ENCODE data around the gene VPS37C. TPM values are rescaled to one million over a fixed set of nuclear protein-coding genes. Genes with fewer than 3 reads are reported as not detected.
A peak's percentile ranks its signal among the peaks of the same experiment; 100 is the strongest.
"Not testable (repeated sequence)": the region's sequence is repeated elsewhere in the genome, so short reads cannot be mapped to it uniquely, and the experiment has no call there.

The VPS37C gene
- total and polyA plus RNA-seq, 5 experiments from 2014 or later = 0.62 to 6.3 (median 1.3) TPM

DNA sequence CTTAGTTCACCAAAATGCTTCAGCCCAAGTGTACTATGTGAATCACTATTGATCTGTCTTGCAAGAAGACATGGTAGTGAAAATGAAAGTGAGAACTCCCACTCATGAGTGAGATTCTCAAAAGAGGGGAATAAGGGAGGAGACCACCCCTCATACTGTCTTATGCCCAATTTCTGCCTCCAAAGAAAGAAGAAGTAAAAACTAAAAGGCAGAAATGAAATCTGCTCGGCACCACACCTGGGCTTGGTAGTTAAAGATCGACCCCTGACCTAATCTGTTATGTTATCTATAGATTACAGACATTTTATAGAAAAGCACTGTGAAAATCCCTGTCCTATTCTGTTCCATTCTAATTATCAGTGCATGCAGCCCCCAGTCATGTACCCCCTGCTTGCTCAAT, 63.0 kb downstream of the VPS37C start:
- not testable (repeated sequence) for H3K27ac Mint-ChIP-seq, DNase-seq, H3K9me3 Mint-ChIP-seq, ATAC-seq, H3K27me3 Mint-ChIP-seq, H3K36me3 Mint-ChIP-seq, H3K4me3 Mint-ChIP-seq
- POLR2A ChIA-PET = interaction anchor here (2.3 kb wide), 1 partner anchor 17 kb away, joined by 7 read pairs; no protein-coding TSS in a partner anchor
- peaks cover 14 to 34% (median 22%) of the 10 kb centered on the region in 4 donors for H3K4me1 Mint-ChIP-seq

- Mint-ChIP-seq H3K9me3 (no peaks in the 10 kb centered on the region), H3K27ac (peak overlapping the region in 7 of 10 donors; percentile 12 to 80 (median 66)), H3K36me3 (no peaks in the 10 kb centered on the region), H3K27me3 (no peaks in the 10 kb centered on the region), H3K4me3 (peak overlapping the region in 1 of 10 donors; percentile 13), H3K4me1 (peaks cover 34 to 57% (median 47%) of the 10 kb centered on the region in 4 donors)
- ATAC-seq (no peak), DNase-seq (no peak)
- POLR2A ChIA-PET = interaction anchor here (0.5 to 0.9 kb wide), 2 partner anchors 16 to 87 kb away, joined by 3 to 4 read pairs; no protein-coding TSS in a partner anchor
These were observed 66.2 kb downstream of the VPS37C start for GRCh38 chr11:61095021-61095420.

DNA sequence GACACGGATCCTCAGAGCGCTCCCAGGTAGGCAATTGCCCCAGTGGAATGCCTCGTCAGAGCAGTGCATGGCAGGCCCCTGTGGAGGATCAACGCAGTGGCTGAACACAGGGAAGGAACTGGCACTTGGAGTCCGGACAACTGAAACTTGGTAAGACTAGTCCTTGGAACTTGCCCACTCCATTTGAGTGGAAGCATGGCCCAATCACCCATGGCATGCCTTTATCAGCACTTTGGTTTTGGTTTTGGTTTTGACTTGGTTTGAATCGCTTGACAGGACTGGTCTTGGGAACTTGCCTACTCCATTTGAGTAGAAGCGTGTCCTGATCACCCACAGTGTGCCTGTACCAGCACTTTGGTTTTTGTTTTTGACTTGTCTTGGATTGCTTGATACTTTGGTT, 67.1 kb downstream of the VPS37C start:
- ATAC-seq, H3K9me3 Mint-ChIP-seq, H3K27me3 Mint-ChIP-seq, H3K36me3 Mint-ChIP-seq, DNase-seq: not testable (repeated sequence)
- Mint-ChIP-seq H3K27ac (peak overlapping the region in 4 of 10 donors; percentile 13 to 80 (median 46)), H3K4me1 (peaks cover 34 to 59% (median 47%) of the 10 kb centered on the region in 4 donors), H3K4me3 (peak overlapping the region in 3 of 10 donors; percentile 22 to 46 (median 37))
- POLR2A ChIA-PET = interaction anchor here (0.7 to 3.2 kb wide), 4 partner anchors 10 to 34 kb away, joined by 3 to 19 read pairs (median 4); no protein-coding TSS in a partner anchor

DNA sequence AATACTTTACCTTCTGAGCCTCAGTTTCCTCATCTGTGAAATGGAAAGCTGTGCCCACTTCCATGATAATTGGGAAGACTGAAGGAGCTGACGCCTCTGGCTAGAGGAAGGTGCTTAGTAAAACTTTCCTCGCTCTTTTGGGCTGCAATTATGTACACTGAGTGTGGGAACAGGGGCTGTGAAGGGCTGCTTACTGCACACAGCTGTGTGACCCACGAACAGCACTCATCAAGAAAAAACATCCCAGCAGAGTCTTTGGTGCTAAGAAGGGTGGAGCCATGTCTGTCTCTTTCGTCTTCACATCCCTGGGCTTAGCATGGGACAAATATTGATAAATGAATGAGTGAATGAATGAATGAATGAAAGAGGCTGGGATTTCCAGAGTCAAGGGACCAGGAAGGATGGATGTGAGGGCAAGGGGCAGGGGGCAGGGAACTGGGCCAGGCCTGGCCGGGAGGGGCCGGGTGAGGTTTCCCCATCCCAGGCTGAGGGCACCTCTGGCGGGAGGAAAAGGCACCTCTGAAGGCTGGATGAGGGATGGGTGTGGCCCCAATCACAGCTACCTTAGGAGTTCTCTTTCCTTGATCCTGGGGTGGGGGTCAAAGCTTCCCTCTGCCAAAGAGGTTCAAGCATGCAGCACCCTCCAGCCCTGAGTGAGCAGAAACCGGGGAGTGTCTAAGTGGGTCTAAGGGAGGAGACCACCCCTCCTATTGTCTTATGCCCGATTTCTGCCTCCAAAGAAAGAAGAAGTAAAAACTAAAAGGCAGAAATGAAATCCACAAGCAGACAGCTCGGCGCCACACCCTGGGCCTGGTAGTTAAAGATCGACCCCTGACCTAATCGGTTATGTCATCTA, 68.1 kb downstream of the VPS37C start:
- POLR2A ChIA-PET = interaction anchor here (0.7 to 3.3 kb wide), 10 partner anchors 9 to 35 kb away, joined by 3 to 21 read pairs (median 4); partner anchors contain the start of gene CD5
- H3K4me1 Mint-ChIP-seq = peaks cover 34 to 59% (median 47%) of the 10 kb centered on the region in 4 donors
- no peaks in the 10 kb centered on the region for H3K9me3 Mint-ChIP-seq
- H3K27ac Mint-ChIP-seq = peak overlapping the region; percentile 25 to 93 (median 82)
- DNase-seq (no peak), ATAC-seq (peak; percentile 39 to 42)
- H3K4me3 Mint-ChIP-seq = peak overlapping the region in 7 of 10 donors; percentile 32 to 79 (median 62)
- H3K36me3 Mint-ChIP-seq = no peaks in the 10 kb centered on the region
- H3K27me3 Mint-ChIP-seq = no peaks in the 10 kb centered on the region

- Mint-ChIP-seq H3K27me3 (no peaks in the 10 kb centered on the region), H3K27ac (peak overlapping the region in 9 of 10 donors; percentile 68 to 93 (median 85)), H3K36me3 (no peaks in the 10 kb centered on the region), H3K4me1 (peaks cover 34 to 59% (median 47%) of the 10 kb centered on the region in 4 donors), H3K9me3 (no peaks in the 10 kb centered on the region), H3K4me3 (peak overlapping the region; percentile 36 to 79 (median 58))
- DNase-seq = peak in 2 of 10 donors; percentile 40 to 50
- POLR2A ChIA-PET = interaction anchor here (0.9 to 4.9 kb wide), 8 partner anchors 9 to 66 kb away, joined by 4 to 24 read pairs (median 11); partner anchors contain the start of gene CD5
- ATAC-seq = peak; percentile 72 to 74
These were observed 68.9 kb downstream of the VPS37C start for GRCh38 chr11:61092280-61092766.

GRCh38 chr11:61091373-61092279, 69.6 kb downstream of the VPS37C start:
- Mint-ChIP-seq H3K36me3 (no peaks in the 10 kb centered on the region), H3K4me1 (peaks cover 34 to 55% (median 47%) of the 10 kb centered on the region in 4 donors), H3K27ac (peak overlapping the region; percentile 68 to 90 (median 82)), H3K9me3 (no peaks in the 10 kb centered on the region), H3K4me3 (peak overlapping the region; percentile 19 to 79 (median 58)), H3K27me3 (no peaks in the 10 kb centered on the region)
- POLR2A ChIA-PET = interaction anchor here (0.9 to 4.9 kb wide), 9 partner anchors 8 to 69 kb away, joined by 4 to 24 read pairs (median 14); partner anchors contain the start of gene CD5
- DNase-seq (no peak), ATAC-seq (peak; percentile 14 to 26)

DNA sequence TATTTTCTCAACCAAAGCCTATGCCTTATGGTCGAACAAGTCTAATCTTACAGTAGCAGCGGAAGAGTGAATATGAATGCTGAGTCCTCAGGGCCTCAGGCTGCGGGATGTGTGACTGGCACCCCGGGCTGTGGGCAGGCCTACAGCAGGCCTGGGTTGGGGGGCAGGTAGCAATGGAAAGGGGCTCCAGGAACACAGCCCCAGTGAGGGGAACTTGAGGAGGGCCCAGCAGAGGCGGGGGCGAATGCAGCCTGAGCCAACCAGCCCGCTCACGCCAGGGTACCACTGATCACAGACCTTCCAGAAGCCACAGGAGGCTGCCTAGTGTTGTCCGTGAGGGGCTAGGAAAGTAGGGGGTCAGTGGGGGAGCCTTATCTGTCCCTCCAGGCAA, 70.2 kb downstream of the VPS37C start:
- DNase-seq (no peak), ATAC-seq (no peak)
- Mint-ChIP-seq H3K27me3 (no peaks in the 10 kb centered on the region), H3K9me3 (no peaks in the 10 kb centered on the region), H3K36me3 (no peaks in the 10 kb centered on the region), H3K27ac (peak overlapping the region; percentile 68 to 90 (median 83)), H3K4me1 (peaks cover 34 to 55% (median 47%) of the 10 kb centered on the region in 4 donors), H3K4me3 (peak overlapping the region in 9 of 10 donors; percentile 31 to 73 (median 57))
- POLR2A ChIA-PET = interaction anchor here (1.0 to 4.9 kb wide), 7 partner anchors 10 to 68 kb away, joined by 4 to 24 read pairs (median 19); partner anchors contain the start of gene CD5

GRCh38 chr11:61090521-61090920, 70.7 kb downstream of the VPS37C start:
- H3K36me3 Mint-ChIP-seq = no peaks in the 10 kb centered on the region
- peak overlapping the region in 4 of 10 donors; percentile 40 to 69 (median 60) for H3K4me3 Mint-ChIP-seq
- DNase-seq (no peak), ATAC-seq (no peak)
- peak overlapping the region in 7 of 10 donors; percentile 68 to 89 (median 80) for H3K27ac Mint-ChIP-seq
- H3K9me3 Mint-ChIP-seq = no peaks in the 10 kb centered on the region
- peaks cover 33 to 52% (median 44%) of the 10 kb centered on the region in 4 donors for H3K4me1 Mint-ChIP-seq
- POLR2A ChIA-PET = interaction anchor here (0.9 to 4.9 kb wide), 5 partner anchors 10 to 65 kb away, joined by 3 to 24 read pairs (median 20); partner anchors contain the start of gene CD5
- H3K27me3 Mint-ChIP-seq = no peaks in the 10 kb centered on the region

- no peaks in the 10 kb centered on the region for H3K36me3 Mint-ChIP-seq
- H3K27me3 Mint-ChIP-seq = no peaks in the 10 kb centered on the region
- H3K4me3 Mint-ChIP-seq = no peak overlapping the region
- ATAC-seq (no peak), DNase-seq (no peak)
- H3K9me3 Mint-ChIP-seq = no peaks in the 10 kb centered on the region
- POLR2A ChIA-PET = interaction anchor here (0.9 to 4.9 kb wide), 5 partner anchors 9 to 64 kb away, joined by 3 to 24 read pairs (median 20); partner anchors contain the start of gene CD5
- H3K27ac Mint-ChIP-seq = peak overlapping the region in 1 of 10 donors; percentile 80
- H3K4me1 Mint-ChIP-seq = peaks cover 29 to 46% (median 38%) of the 10 kb centered on the region in 4 donors
These were observed 71.3 kb downstream of the VPS37C start for GRCh38 chr11:61089806-61090491.

DNA sequence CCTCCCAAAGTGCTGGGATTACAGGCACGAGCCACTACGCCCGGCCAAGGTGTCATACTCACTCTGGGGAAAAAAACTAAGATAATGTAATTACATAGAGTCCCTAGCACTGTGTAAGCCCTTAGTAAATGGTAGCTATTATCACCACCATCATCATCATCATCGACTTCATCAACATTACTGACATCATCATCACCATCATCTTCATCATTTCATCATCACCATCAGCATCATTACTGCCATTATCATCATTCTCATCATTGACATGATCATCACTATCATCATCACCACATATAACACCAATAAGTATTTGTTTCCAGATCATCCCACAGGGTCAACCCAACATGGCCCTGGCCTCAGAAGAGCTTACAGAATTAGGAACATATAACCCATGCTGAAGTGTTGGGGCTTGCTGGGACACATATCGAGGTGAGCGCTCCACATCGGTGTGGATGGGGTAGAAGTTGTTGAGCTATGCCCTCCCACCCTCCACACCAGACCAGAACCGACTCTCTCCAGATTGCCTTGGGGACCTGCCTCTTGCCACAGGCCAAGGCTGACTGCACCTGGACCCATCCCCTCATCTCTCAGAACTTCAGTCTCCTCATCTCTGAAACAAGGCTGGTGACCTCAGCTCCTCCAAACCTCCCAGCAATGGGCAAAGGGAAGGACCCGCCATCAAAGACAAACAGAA, 73.7 kb downstream of the VPS37C start:
- POLR2A ChIA-PET = interaction anchor here (0.9 to 4.9 kb wide), 7 partner anchors 9 to 45 kb away, joined by 3 to 24 read pairs (median 5); partner anchors contain the start of gene CD5
- H3K4me3 Mint-ChIP-seq = no peak overlapping the region
- peak overlapping the region in 4 of 10 donors; percentile 1 to 6 (median 3) for H3K27ac Mint-ChIP-seq
- DNase-seq (no peak), ATAC-seq (no peak)
- no peaks in the 10 kb centered on the region for H3K9me3 Mint-ChIP-seq
- H3K4me1 Mint-ChIP-seq = peaks cover 28 to 37% (median 34%) of the 10 kb centered on the region in 4 donors
- H3K27me3 Mint-ChIP-seq = no peaks in the 10 kb centered on the region
- no peaks in the 10 kb centered on the region for H3K36me3 Mint-ChIP-seq

Data from naive thymus-derived CD8-positive, alpha-beta T cell (primary cell).